Lung (tissue), 12 donors: ENCODE measurements around the gene PTPRE. TPM values are rescaled to one million over a fixed set of nuclear protein-coding genes. Genes with fewer than 3 reads are reported as not detected.

ENCODE experiments used
- ATAC-seq: fragments of 200-7000 bp; cut with Tn5 transposase; one replicate; pipeline ENCODE4 v1.9.1; 2020; ENCODE audit warnings: moderate number of reproducible peaks; ENCODE audit not compliant: insufficient read depth, low FRiP score
- DNase-seq, 3 donors: peaks; one replicate each; pipeline ENCODE4 v3.0.0-alpha.2; 2013 to 2017
- H3K27ac ChIP-seq, 2 donors: one replicate each; pipeline ENCODE4 v1.5.1; 2013; ENCODE audit warnings: mild to moderate bottlenecking in 2 of 2, moderate library complexity in 2 of 2, control low read depth in 1 of 2, inconsistent platforms in 1 of 2, low read depth in 1 of 2, low read length in 1 of 2
- H3K27me3 ChIP-seq, 3 donors: one replicate each; pipeline ENCODE4 v1.5.1; 2013; ENCODE audit warnings: low read length in 2 of 3; ENCODE audit not compliant: control insufficient read depth in 3 of 3, insufficient read depth in 3 of 3
- H3K36me3 ChIP-seq, 4 donors: one replicate each; pipeline ENCODE4 v1.5.1; 2013; ENCODE audit warnings: low read length in 4 of 4, mild to moderate bottlenecking in 1 of 4, moderate library complexity in 1 of 4; ENCODE audit not compliant: control insufficient read depth in 4 of 4, insufficient read depth in 4 of 4
- H3K4me1 ChIP-seq, 5 donors: one replicate each; pipeline ENCODE4 v1.5.1; 2013; ENCODE audit warnings: low read length in 5 of 5, mild to moderate bottlenecking in 2 of 5, moderate library complexity in 1 of 5; ENCODE audit not compliant: control insufficient read depth in 5 of 5, insufficient read depth in 5 of 5
- H3K4me3 ChIP-seq: one replicate; pipeline ENCODE4 v1.5.1; 2013; ENCODE audit warnings: mild to moderate bottlenecking, control low read depth, moderate library complexity
- H3K9ac ChIP-seq, 2 donors: one replicate each; pipeline ENCODE4 v1.5.1; 2013; ENCODE audit warnings: low read length in 2 of 2, control low read depth in 1 of 2; ENCODE audit not compliant: insufficient read depth in 1 of 2
- H3K9me3 ChIP-seq, 4 donors: one replicate each; pipeline ENCODE4 v1.5.1; 2013; ENCODE audit warnings: low read length in 3 of 4, mild to moderate bottlenecking in 1 of 4, moderate library complexity in 1 of 4; ENCODE audit not compliant: control insufficient read depth in 4 of 4, insufficient read depth in 3 of 4
- CTCF ChIP-seq: IDR thresholded peaks from 2 replicates; pipeline ENCODE4 v1.5.1; 2012; ENCODE audit warnings: mild to moderate bottlenecking; ENCODE audit errors: control extremely low read depth, extremely low read depth
- WGBS, 2 donors: extraction: QIAGEN DNeasy Blood & Tissue Kit; methylation state at CpG; one replicate each; pipeline ENCODE4 v1.1.7; 2013; 5-methylcytosine and 5-hydroxymethylcytosine counted together
- polyA plus RNA-seq, 2 donors: library from polyadenylated mRNA; stranded (reverse); fragments of 200-250 nt; gene quantifications; one replicate each; pipeline ENCODE4 v1.2.1, GENCODE V29; 2013
- total RNA-seq, 2 donors: library from RNA; depleted of rRNA in 1 of 2; stranded (reverse); fragments of >200 nt in 1 of 2; gene quantifications; one replicate each; pipeline ENCODE4 v1.2.1, GENCODE V29; 2014 to 2021
- donor health status: control.
- donor health status: control.
- donor health status: Bipolar disorder and iron deficiency.
- donor health status: healthy.
- donor health status: DM: yes; HTN: yes; CAD: no.

PTPRE gene
- total and polyA plus RNA-seq, 4 donors = 15.5 to 68.7 (median 36.5) TPM

GRCh38 chr10:128054163-128054970 is 147.5 kb downstream of the PTPRE start:
- Histone ChIP-seq H3K4me1 (peaks cover 0 to 19% (median 3%) of the 10 kb centered on the region in 5 donors), H3K27me3 (no peaks in the 10 kb centered on the region), H3K9ac (no peak overlapping the region), H3K9me3 (no peaks in the 10 kb centered on the region), H3K27ac (peak overlapping the region in 1 of 2 donors; percentile 52), H3K36me3 (peaks cover 0 to 59% (median under 1%) of the 10 kb centered on the region in 4 donors), H3K4me3 (no peak overlapping the region)
- DNase-seq (no peak), ATAC-seq (no peak)
- WGBS, 2 donors = 61 to 76% methylated on average over 16 of the region's 16 CpGs
- TF ChIP-seq CTCF = no peak

- H3K27ac ChIP-seq = no peak overlapping the region
- H3K36me3 ChIP-seq = peaks cover 0 to 63% (median 3%) of the 10 kb centered on the region in 4 donors
- peaks cover 0 to 21% (median 3%) of the 10 kb centered on the region in 5 donors for H3K4me1 ChIP-seq
Observed at GRCh38 chr10:128055061-128055868, 148.4 kb downstream of the PTPRE start.

GRCh38 chr10:128056303-128057050 is 149.6 kb downstream of the PTPRE start:
- Histone ChIP-seq H3K27me3 (no peaks in the 10 kb centered on the region), H3K36me3 (peaks cover 0 to 67% (median 3%) of the 10 kb centered on the region in 4 donors), H3K4me1 (peaks cover 0 to 10% (median 0%) of the 10 kb centered on the region in 5 donors), H3K27ac (no peak overlapping the region), H3K9ac (no peak overlapping the region), H3K4me3 (no peak overlapping the region), H3K9me3 (peaks cover 0 to 4% (median 0%) of the 10 kb centered on the region in 4 donors)
- ATAC-seq = no peak
- DNase-seq = no peak
- TF ChIP-seq CTCF = no peak
- 94 to 97% methylated on average over 17 of the region's 17 CpGs for WGBS, 2 donors

More at GRCh38 chr10:128055061-128055868, 148.4 kb downstream of the PTPRE start:
- H3K4me3 ChIP-seq = no peak overlapping the region
- 96 to 98% methylated on average over 25 of the region's 25 CpGs for WGBS, 2 donors
- ATAC-seq (no peak), DNase-seq (no peak)
- H3K27me3 ChIP-seq = no peaks in the 10 kb centered on the region
- no peak overlapping the region for H3K9ac ChIP-seq
- H3K9me3 ChIP-seq = peaks cover 0 to 4% (median 0%) of the 10 kb centered on the region in 4 donors
- TF ChIP-seq CTCF = no peak
